ENCODE measurements around the gene KRT79.

DNA sequence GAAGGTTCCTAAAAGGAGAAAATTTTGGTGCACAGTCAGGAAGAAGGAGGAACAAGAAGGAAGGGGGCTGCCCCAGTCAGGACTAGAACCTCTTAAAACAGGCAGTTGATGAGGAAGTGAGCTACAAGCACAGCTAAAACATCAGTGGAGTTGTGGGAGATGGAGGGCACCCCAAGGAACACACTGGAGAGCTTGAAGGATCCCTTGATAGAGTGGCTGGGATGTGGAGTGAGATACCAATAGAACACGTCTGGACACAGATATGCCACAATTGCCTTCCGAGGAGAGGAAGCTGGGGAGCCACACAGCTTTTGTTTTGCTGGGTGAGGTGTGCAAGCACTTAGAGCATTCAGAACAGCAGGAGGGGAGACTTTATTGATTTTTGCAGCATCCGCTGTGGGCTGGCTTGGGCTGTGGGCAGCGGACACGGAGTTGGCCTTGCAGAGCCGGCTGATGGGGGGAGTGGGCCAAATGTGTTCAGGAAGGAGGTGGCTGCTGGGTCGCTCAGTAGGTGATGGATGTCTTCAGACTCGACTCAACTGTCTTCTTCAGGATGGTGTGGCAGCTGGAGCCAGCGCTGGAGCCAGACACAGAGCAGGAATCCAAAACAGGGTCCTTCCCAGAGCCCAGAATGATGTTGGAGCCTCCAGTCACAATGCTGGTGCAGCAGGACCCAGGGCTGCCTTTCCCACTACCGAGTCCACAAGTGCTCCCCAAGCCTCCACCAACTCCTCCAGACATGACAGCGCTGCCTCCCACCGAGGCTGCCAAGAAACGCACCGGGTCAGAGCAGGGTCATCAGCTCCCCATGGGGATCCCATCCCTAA is 4.7 kb upstream of the KRT79 start:
- TF ChIP-seq TAF1 (conservative IDR thresholded peaks at IDR 0.05) (no peak), JUND (IDR thresholded peaks at IDR 0.05) (no peak), HNF4A (conservative IDR thresholded peaks at IDR 0.05) (no peak), GABPA (IDR thresholded peaks at IDR 0.05 in 1 of 2, conservative IDR thresholded peaks at IDR 0.05 in 1 of 2) (no peak), CTCF (IDR thresholded peaks at IDR 0.05; ENCODE audit: low read depth, low read length, missing input control) (no peak), REST (IDR thresholded peaks at IDR 0.05) (no peak), YY1 (IDR thresholded peaks at IDR 0.05) (no peak), ZBTB33 (IDR thresholded peaks at IDR 0.05) (no peak), RAD21 (IDR thresholded peaks at IDR 0.05) (no peak), SP1 (IDR thresholded peaks at IDR 0.05) (no peak), HNF4G (IDR thresholded peaks at IDR 0.05) (no peak)
